ENCODE data around the gene PPIA.

GRCh38 chr7:44849259-44849884, 52.9 kb downstream of the PPIA start:
- TF ChIP-seq CTCF (conservative IDR thresholded peaks at IDR 0.05; ENCODE audit: low read length) (no peak), EZH2phosphoT487 (IDR thresholded peaks at IDR 0.05; ENCODE audit: borderline replicate concordance, low read depth, low read length) (no peak)
